Upper lobe of left lung (tissue), 4 donors: ENCODE data around the gene CD44.

ENCODE experiments used
- CTCF ChIP-seq, 6 experiments: fragments of 450-650 bp in 4 of 6; fragments of 200-600 bp in 2 of 6; sonication (generic) in 2 of 6; IDR thresholded peaks; one replicate each; pipeline ENCODE4 v1.5.1; 2016 to 2019; ENCODE audit warnings: antibody characterized with exemption in 6 of 6
- EP300 ChIP-seq, 4 donors: sonication (generic); formaldehyde crosslinking; IDR thresholded peaks; one replicate each; pipeline ENCODE4 v1.5.1; 2017; ENCODE audit warnings: antibody characterized with exemption in 4 of 4, control low read depth in 2 of 4
- POLR2A ChIP-seq, 4 donors: fragments of 450-650 bp; IDR thresholded peaks; one replicate each; pipeline ENCODE4 v1.5.1; 2016 to 2017; ENCODE audit warnings: antibody characterized with exemption in 4 of 4, mild to moderate bottlenecking in 2 of 4

- TF ChIP-seq CTCF (IDR thresholded peaks at IDR 0.05) (no peak), POLR2A (IDR thresholded peaks at IDR 0.05) (no peak), EP300 (IDR thresholded peaks at IDR 0.05) (no peak)
These were observed 51.9 kb downstream of the CD44 start for GRCh38 chr11:35190804-35191348.
